Activated T-helper 9 cell treated with anti-CD3 and anti-CD28 coated beads, Interleukin-2, amount 50 U/mL, for 16 hours (primary cell): Measurements from ENCODE around the gene GPLD1.

Experiments
- DNase-seq: peaks from one replicate; pipeline ENCODE4 v3.0.0-alpha.2; 2020; ENCODE audit warnings: low read depth

Gene GPLD1

GRCh38 chr6:24382220-24382540 is 107.2 kb downstream of the GPLD1 start:
- no peak for DNase-seq

GRCh38 chr6:24381476-24382219 is 107.7 kb downstream of the GPLD1 start:
- no peak for DNase-seq

DNA sequence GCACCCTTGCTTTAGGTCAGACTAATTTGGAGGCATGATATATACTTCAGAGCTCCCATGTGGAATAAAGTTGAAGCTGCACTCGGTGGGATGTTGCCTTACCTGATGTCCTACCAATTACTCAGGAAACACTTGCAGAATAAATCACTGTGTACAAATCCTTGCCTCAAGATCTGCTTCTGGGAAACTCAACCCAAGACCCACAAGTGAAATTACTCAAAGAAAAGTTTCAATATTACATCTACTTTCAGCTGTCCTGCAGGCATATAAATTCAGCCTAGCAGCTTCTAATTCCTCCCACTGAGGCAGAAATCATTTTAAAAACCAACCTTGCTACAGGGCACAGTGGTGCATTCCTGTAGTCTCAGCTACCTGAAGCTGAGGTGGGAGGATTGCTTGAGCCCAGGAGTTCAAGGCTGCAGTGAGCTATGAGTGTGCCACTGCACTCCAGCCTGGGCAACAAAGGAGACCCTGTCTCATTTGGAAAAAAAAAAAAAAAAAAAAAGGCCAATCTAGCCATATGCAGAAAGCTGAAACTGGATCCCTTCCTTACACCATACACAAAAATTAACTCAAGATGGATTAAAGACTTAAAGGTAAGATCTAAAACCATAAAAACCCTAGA is 110.8 kb downstream of the GPLD1 start:
- no peak for DNase-seq
